Colonic mucosa (tissue), 4 donors: ENCODE results near the gene ATP8B4. TPM values are rescaled to one million over a fixed set of nuclear protein-coding genes. Genes with fewer than 3 reads are reported as not detected.

Experiments used
- DNase-seq: peaks from one replicate; pipeline ENCODE4 v3.0.0-alpha.2; 2020
- H3K27ac ChIP-seq: fragments of 200-600 bp; one replicate; pipeline ENCODE4 v1.8.0; 2021
- H3K27me3 ChIP-seq: fragments of 200-600 bp; one replicate; pipeline ENCODE4 v1.8.0; 2021
- H3K36me3 ChIP-seq: fragments of 200-600 bp; one replicate; pipeline ENCODE4 v1.8.0; 2021
- H3K4me1 ChIP-seq: fragments of 200-600 bp; one replicate; pipeline ENCODE4 v1.8.0; 2021; ENCODE audit warnings: mild to moderate bottlenecking
- H3K4me3 ChIP-seq: fragments of 200-600 bp; one replicate; pipeline ENCODE4 v1.8.0; 2021
- H3K9ac ChIP-seq, 2 donors: one replicate each; pipeline ENCODE4 v1.7.0; 2013; ENCODE audit warnings: control low read depth in 2 of 2, low read depth in 2 of 2, low read length in 2 of 2
- H3K9me3 ChIP-seq: fragments of 200-600 bp; one replicate; pipeline ENCODE4 v1.8.0; 2021
- CTCF ChIP-seq: fragments of 200-600 bp; IDR thresholded peaks from one replicate; pipeline ENCODE4 v1.8.0; 2022; ENCODE audit warnings: antibody characterized with exemption, mild to moderate bottlenecking
- intact Hi-C: fragments of 100-400 bp; cut with DNase I; formaldehyde crosslinking; loops from one replicate; pipeline ENCODE4 v1.14.1; 2022
- total RNA-seq, 2 donors: library from RNA; stranded (reverse); fragmentation: NEBNext Ultra II Directional in 1 of 2; extraction: Animal tissue kit (Norgen Biotek cat#: 25700) in 1 of 2; gene quantifications; one replicate each; pipeline ENCODE4 v1.2.1, GENCODE V29; 2021
- donor health status: healthy.
- donor health status: DM: no; HTN: no; CAD: no.
- donor health status: DM: no; HTN: no; CAD: no.

ATP8B4 gene
- total RNA-seq, 2 donors from 2014 or later, result 2.7 to 3.0 TPM

DNA sequence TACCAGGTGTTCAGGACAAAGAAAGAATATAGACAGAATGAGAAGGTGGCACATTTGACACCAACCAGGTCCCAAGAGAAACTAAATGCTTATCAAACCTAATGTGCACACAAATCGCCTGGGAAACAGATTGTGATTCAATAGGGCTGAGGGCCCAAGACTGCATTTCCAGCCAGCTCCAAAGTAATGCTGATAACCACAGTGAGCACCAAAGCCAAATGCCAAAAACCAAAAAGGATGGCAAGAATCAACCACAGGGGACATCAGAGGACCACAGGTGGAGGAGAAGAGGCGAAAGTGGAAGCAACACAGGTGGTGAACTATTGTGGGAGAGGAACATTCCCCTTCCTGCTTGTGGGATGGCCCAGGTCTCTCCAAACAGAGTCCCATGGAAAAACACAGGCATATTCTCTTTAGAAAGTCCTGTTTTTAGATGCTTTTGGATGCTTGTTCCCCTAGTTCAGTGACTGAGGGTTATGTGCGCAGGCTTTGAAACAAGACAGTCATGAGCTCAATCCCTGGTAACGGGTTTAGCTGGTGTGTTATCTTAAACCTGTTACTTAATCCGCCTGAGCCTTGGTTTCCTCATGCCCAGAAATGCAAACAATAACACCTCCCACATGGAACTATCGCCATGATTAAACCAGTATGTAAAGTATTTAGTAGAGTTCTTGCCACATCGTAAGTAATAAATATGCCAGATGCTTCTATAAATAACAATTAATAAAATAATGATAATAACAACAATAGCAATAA, 241.7 kb downstream of the ATP8B4 start:
- Histone ChIP-seq H3K4me1 (peaks cover 6% of the 10 kb centered on the region), H3K9me3 (no peaks in the 10 kb centered on the region), H3K9ac (no peak overlapping the region), H3K36me3 (no peaks in the 10 kb centered on the region), H3K27me3 (no peaks in the 10 kb centered on the region), H3K4me3 (no peak overlapping the region), H3K27ac (peak overlapping the region; percentile 58)
- TF ChIP-seq CTCF, result no peak
- intact Hi-C loops, result loop anchor here (5.0 kb wide), 1 partner anchor 125 kb away; no protein-coding TSS in a partner anchor
- DNase-seq, result no peak

DNA sequence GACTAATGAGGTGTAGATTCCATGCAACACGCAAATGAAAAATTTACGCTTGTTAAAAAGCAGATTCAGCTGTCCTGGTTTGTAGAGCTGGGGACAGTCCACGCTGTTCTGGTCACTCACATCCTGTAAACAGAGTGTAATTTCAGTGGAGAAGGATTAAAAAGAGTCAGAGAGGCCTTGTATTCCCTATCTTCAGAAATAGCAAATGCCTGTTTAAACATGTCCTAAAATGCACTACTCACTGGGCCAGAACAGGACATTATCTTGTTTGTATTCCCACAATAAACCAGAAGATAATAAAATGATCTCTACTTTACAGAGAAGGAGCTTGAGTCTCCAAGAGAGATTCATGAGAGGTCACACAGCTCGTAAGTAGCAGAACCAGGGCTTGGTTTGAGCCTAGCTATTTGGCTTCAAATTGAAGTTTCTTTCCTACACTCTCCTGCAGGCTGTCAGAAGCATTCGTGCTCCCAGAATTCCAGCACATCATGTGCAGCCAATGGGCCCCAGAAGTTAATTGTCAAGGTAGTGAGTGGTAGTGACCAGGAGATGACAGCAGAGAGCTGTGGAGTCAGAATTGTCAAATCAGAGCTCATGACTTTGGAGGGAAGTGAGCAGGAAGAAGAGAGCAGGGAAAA, 242.5 kb downstream of the ATP8B4 start:
- Histone ChIP-seq H3K27me3 (no peaks in the 10 kb centered on the region), H3K4me1 (peaks cover 6% of the 10 kb centered on the region), H3K4me3 (no peak overlapping the region), H3K27ac (peak overlapping the region; percentile 58), H3K9me3 (no peaks in the 10 kb centered on the region), H3K9ac (no peak overlapping the region), H3K36me3 (no peaks in the 10 kb centered on the region)
- DNase-seq, result no peak
- peak; percentile 32 for TF ChIP-seq CTCF
- intact Hi-C loops, result loop anchor here (5.0 kb wide), 1 partner anchor 126 kb away; no protein-coding TSS in a partner anchor

GRCh38 chr15:49875392-49875791, 243.6 kb downstream of the ATP8B4 start:
- Histone ChIP-seq H3K4me3 (no peak overlapping the region), H3K9ac (no peak overlapping the region), H3K4me1 (peaks cover 6% of the 10 kb centered on the region), H3K27me3 (no peaks in the 10 kb centered on the region), H3K27ac (no peak overlapping the region), H3K36me3 (no peaks in the 10 kb centered on the region), H3K9me3 (no peaks in the 10 kb centered on the region)
- intact Hi-C loops, result loop anchor here (5.0 kb wide), 1 partner anchor 127 kb away; no protein-coding TSS in a partner anchor
- no peak for TF ChIP-seq CTCF
- DNase-seq, result no peak

DNA sequence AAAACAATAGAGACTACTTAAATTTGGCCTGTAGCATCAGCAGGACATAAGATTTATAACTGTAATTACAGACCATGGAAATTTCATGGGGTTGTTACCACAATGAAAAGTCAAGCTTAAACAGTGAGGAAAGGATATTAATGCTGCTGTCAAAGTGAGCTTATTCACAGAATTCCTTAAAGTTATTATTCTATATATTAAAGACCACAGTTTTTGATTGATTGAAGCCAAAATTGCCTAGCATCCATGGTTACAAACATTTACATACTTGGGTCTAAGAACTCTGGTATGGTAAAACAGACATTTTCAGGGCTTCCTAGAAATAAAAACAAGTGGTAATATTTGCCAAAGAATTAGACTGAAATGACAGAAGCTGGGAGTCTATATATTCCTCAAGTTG, 248.6 kb downstream of the ATP8B4 start:
- H3K9ac ChIP-seq, result no peak overlapping the region
- no peak for DNase-seq
- no peak for TF ChIP-seq CTCF
- no peaks in the 10 kb centered on the region for H3K4me1 ChIP-seq
- no peak overlapping the region for H3K4me3 ChIP-seq
- no peaks in the 10 kb centered on the region for H3K27me3 ChIP-seq
- no peaks in the 10 kb centered on the region for H3K9me3 ChIP-seq
- intact Hi-C loops, result no loop called here
- no peaks in the 10 kb centered on the region for H3K36me3 ChIP-seq
- no peak overlapping the region for H3K27ac ChIP-seq

GRCh38 chr15:49868348-49868747, 250.7 kb downstream of the ATP8B4 start:
- intact Hi-C loops, result no loop called here
- H3K9ac ChIP-seq, result no peak overlapping the region
- H3K27ac ChIP-seq, result no peak overlapping the region
- H3K9me3 ChIP-seq, result no peaks in the 10 kb centered on the region
- DNase-seq, result no peak
- H3K27me3 ChIP-seq, result no peaks in the 10 kb centered on the region
- H3K4me3 ChIP-seq, result no peak overlapping the region
- no peaks in the 10 kb centered on the region for H3K4me1 ChIP-seq
- H3K36me3 ChIP-seq, result no peaks in the 10 kb centered on the region
- TF ChIP-seq CTCF, result no peak
